ENCODE measurements around the gene ERC2. TPM values are rescaled to one million over a fixed set of nuclear protein-coding genes. Genes with fewer than 3 reads are reported as not detected.

The ERC2 gene
- total RNA-seq, 1 experiment from 2014 or later, result 0.77 TPM

GRCh38 chr3:55650011-55650410, 818.3 kb downstream of the ERC2 start:
- CTCF ChIA-PET, result no interaction called here
- Histone ChIP-seq H3K9ac (ENCODE audit: low read length) (no peak overlapping the region), H3K4me3 (ENCODE audit: low read length) (no peak overlapping the region), H3K4me2 (ENCODE audit: low read length) (no peak overlapping the region), H3K79me2 (ENCODE audit: low read length) (no peaks in the 10 kb centered on the region), H3K9me3 (ENCODE audit: low read length) (no peaks in the 10 kb centered on the region), H3K27ac (ENCODE audit: low read length) (no peak overlapping the region), H3K27me3 (ENCODE audit: low read length) (no peaks in the 10 kb centered on the region), H4K20me1 (ENCODE audit: low read length) (no peaks in the 10 kb centered on the region), H3K36me3 (ENCODE audit: low read depth, low read length) (no peaks in the 10 kb centered on the region), H3K4me1 (ENCODE audit: insufficient read depth, low read length) (no peaks in the 10 kb centered on the region), H2AFZ (ENCODE audit: low read length) (no peak overlapping the region), H3K9me2 (replicated peaks; ENCODE audit: low read length) (no peaks in the 10 kb centered on the region), H3F3A (ENCODE audit: low read length, unreplicated experiment) (no peaks in the 10 kb centered on the region)
- ATAC-seq, result no peak
- intact Hi-C loops (cut with micrococcal nuclease), result no loop called here
- TF ChIP-seq EZH2 (IDR thresholded peaks at IDR 0.05; ENCODE audit: low read length, unreplicated experiment), result no peak
- no peak for TF ChIP-seq EZH2phosphoT487 (IDR thresholded peaks at IDR 0.05; ENCODE audit: borderline replicate concordance, low read length)
- TF ChIP-seq CTCF (conservative IDR thresholded peaks at IDR 0.05; ENCODE audit: low read depth, low read length), result no peak
- POLR2A ChIA-PET (ENCODE audit: unreplicated experiment), result no interaction called here
- no TSS peak for BruUV-seq (replicated peaks)
- DNase-seq, result no peak

- no peak overlapping the region for H3K4me2 ChIP-seq (ENCODE audit: low read length)
- H4K20me1 ChIP-seq (ENCODE audit: low read length), result no peaks in the 10 kb centered on the region
- H3K27ac ChIP-seq (ENCODE audit: low read length), result no peak overlapping the region
- no peaks in the 10 kb centered on the region for H3K36me3 ChIP-seq (ENCODE audit: low read depth, low read length)
- no peak for ATAC-seq
- POLR2A ChIA-PET (ENCODE audit: unreplicated experiment), result no interaction called here
- H3K4me1 ChIP-seq (ENCODE audit: insufficient read depth, low read length), result no peaks in the 10 kb centered on the region
- no TSS peak for BruUV-seq (replicated peaks)
- H3F3A ChIP-seq (ENCODE audit: low read length, unreplicated experiment), result no peaks in the 10 kb centered on the region
- H2AFZ ChIP-seq (ENCODE audit: low read length), result no peak overlapping the region
- intact Hi-C loops (cut with micrococcal nuclease), result no loop called here
- TF ChIP-seq EZH2phosphoT487 (IDR thresholded peaks at IDR 0.05; ENCODE audit: borderline replicate concordance, low read length) (no peak), CTCF (conservative IDR thresholded peaks at IDR 0.05; ENCODE audit: low read depth, low read length) (no peak), EZH2 (IDR thresholded peaks at IDR 0.05; ENCODE audit: low read length, unreplicated experiment) (no peak)
- no peaks in the 10 kb centered on the region for H3K9me2 ChIP-seq (replicated peaks; ENCODE audit: low read length)
- CTCF ChIA-PET, result no interaction called here
- DNase-seq, result no peak
- H3K4me3 ChIP-seq (ENCODE audit: low read length), result no peak overlapping the region
- H3K79me2 ChIP-seq (ENCODE audit: low read length), result no peaks in the 10 kb centered on the region
- no peaks in the 10 kb centered on the region for H3K27me3 ChIP-seq (ENCODE audit: low read length)
- no peaks in the 10 kb centered on the region for H3K9me3 ChIP-seq (ENCODE audit: low read length)
- H3K9ac ChIP-seq (ENCODE audit: low read length), result no peak overlapping the region
Observed at GRCh38 chr3:55649554-55649953, 818.7 kb downstream of the ERC2 start.

- no peak overlapping the region for H3K9ac ChIP-seq (ENCODE audit: low read length)
- BruUV-seq (replicated peaks), result no TSS peak
- H3K36me3 ChIP-seq (ENCODE audit: low read depth, low read length), result no peaks in the 10 kb centered on the region
- POLR2A ChIA-PET (ENCODE audit: unreplicated experiment), result no interaction called here
- H3K4me2 ChIP-seq (ENCODE audit: low read length), result no peak overlapping the region
- H4K20me1 ChIP-seq (ENCODE audit: low read length), result no peaks in the 10 kb centered on the region
- no peaks in the 10 kb centered on the region for H3K9me2 ChIP-seq (replicated peaks; ENCODE audit: low read length)
- no peaks in the 10 kb centered on the region for H3K27me3 ChIP-seq (ENCODE audit: low read length)
- intact Hi-C loops (cut with micrococcal nuclease), result no loop called here
- no peak for DNase-seq
- H3F3A ChIP-seq (ENCODE audit: low read length, unreplicated experiment), result no peaks in the 10 kb centered on the region
- H3K4me3 ChIP-seq (ENCODE audit: low read length), result no peak overlapping the region
- no peaks in the 10 kb centered on the region for H3K79me2 ChIP-seq (ENCODE audit: low read length)
- H3K4me1 ChIP-seq (ENCODE audit: insufficient read depth, low read length), result no peaks in the 10 kb centered on the region
- no peak overlapping the region for H2AFZ ChIP-seq (ENCODE audit: low read length)
- no peak for ATAC-seq
- no peak overlapping the region for H3K27ac ChIP-seq (ENCODE audit: low read length)
- CTCF ChIA-PET, result no interaction called here
- H3K9me3 ChIP-seq (ENCODE audit: low read length), result no peaks in the 10 kb centered on the region
- TF ChIP-seq CTCF (conservative IDR thresholded peaks at IDR 0.05; ENCODE audit: low read depth, low read length), result no peak
- no peak for TF ChIP-seq EZH2 (IDR thresholded peaks at IDR 0.05; ENCODE audit: low read length, unreplicated experiment)
- TF ChIP-seq EZH2phosphoT487 (IDR thresholded peaks at IDR 0.05; ENCODE audit: borderline replicate concordance, low read length), result no peak
Observed at GRCh38 chr3:55648591-55649318, 819.5 kb downstream of the ERC2 start.

Measured in PC-3 (cell line).